NCI-H146 (cell line): ENCODE results near the gene TMEM35A.
"Not testable (repeated sequence)": the region's sequence is repeated elsewhere in the genome, so short reads cannot be mapped to it uniquely, and the experiment has no call there.

Experiments
- DNase-seq: peaks from one replicate; lab custom pipeline; 2025; lab: John Stamatoyannopoulos, UW

Gene TMEM35A, protein sequence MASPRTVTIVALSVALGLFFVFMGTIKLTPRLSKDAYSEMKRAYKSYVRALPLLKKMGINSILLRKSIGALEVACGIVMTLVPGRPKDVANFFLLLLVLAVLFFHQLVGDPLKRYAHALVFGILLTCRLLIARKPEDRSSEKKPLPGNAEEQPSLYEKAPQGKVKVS

DNA sequence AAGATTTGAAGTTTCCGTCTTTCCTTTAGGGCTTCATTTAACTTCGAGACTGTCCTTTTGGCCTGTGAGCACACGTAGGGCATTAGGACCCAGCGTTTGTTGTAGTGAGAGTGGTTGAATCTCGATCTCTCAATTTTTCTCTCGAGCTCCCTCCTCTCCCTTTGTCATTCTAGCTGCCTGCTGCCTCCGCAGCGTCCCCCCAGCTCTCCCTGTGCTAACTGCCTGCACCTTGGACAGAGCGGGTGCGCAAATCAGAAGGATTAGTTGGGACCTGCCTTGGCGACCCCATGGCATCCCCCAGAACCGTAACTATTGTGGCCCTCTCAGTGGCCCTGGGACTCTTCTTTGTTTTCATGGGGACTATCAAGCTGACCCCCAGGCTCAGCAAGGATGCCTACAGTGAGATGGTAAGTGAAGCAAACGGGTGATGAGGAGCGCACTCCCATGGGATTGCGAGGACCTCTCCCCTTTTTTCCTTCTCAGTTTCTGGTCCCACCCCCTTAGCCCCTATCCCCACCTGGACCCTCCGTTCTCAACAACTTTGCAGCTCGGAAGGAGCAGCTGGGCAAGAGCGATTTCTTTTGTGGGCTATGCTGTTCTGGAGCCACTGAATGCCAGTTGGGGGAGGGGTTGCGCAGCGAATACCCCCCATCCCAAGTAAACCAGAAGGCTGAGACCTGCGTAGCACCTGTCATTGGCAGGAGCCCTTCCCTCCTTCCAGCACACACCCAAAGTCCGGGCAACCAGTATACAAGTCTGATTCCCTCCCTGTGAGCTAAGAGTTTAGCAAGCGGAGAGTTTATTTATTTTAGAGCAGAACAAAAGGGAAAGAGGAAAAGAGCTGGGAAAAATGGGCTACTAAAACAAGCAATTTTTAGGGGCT is at the start of gene TMEM35A:
Gene TMEM35A, plus strand, starts transcription at position 164 of the 883 bp plus-strand sequence. Its CDS starts 124 bp downstream, at position 288.
- peak; percentile 59 for DNase-seq

DNA sequence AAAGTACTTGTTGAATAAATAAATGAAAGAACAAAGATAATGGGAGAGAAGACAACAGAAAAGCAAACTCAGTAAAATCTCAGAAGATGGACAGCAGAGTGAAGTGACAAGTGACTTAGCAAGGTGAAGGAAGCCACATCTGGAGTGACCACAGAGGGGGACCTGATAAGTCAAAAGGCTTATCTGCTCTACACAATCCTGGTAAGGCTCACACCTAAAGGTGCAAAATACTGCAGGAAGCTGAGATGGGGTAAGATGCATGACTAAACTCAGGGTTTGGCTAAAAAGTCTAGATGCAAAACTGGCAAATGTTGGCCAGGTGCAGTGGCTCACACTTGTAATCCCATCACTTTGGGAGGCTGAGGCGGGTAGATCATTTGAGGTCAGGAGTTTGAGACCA is 49.0 kb upstream of the TMEM35A start:
- DNase-seq = no peak

DNA sequence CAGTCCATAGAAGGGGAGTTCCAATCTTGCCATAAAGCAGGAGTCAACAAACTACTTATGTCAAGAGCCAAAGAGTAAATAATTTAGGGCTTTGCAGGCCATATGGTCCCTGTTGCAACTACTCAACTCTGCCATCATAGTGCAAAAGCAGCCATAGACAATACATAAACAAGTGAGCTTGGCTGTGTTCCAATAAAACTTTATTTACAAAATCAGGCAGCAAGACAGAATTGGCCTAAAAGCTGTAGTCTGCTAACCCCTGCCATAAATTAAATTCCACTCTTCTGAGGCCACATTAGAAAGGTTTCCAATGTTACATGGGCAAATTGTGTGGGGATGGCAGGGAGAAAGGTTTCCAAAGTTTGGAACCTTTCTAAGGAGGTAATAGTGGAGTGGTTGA is 41.4 kb upstream of the TMEM35A start:
- DNase-seq = no peak

GRCh38 chrX:101040197-101040596 is 38.5 kb upstream of the TMEM35A start:
- DNase-seq = no peak

- DNase-seq = no peak
Measured at GRCh38 chrX:101051153-101051548, 27.5 kb upstream of the TMEM35A start.

- peak; percentile 76 for DNase-seq
Measured at GRCh38 chrX:101051549-101052302, 27.0 kb upstream of the TMEM35A start, which contains the start of gene TRMT2B. TRMT2B (minus strand) TSS chrX:101052111; CDS start chrX:101042289, 9,822 bp downstream.

- not testable (repeated sequence) for DNase-seq
Measured at GRCh38 chrX:101056551-101056950, 22.1 kb upstream of the TMEM35A start.

DNA sequence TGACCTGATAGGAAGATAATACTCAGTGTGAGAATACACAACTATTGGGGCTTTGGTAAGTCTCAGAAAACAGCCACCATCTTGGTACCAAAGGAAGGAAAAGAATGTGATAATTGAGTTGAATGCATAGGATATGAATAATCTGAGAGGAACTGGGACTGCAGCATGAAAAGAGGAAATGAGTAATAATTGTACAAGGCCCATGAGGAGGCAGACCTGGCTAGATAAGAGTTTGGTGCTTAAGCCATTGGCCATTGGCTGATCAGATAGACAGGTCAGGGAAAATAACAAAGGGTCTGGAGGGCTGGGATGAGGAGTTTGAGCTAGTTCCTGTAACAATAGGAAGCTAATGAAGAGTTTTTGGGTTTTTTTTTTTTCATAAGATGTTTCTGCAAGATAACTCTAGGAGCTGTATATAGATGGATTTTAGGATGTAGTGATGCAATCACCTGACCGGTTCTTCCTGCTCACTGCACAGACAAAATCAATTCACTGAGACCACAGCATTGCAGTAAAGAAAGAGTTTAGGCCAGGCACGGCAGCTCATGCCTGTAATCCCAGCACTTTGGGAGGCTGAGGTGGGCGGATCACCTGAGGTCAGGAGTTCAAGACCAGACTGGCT is 21.5 kb upstream of the TMEM35A start:
- no peak for DNase-seq

- DNase-seq = no peak
Measured at GRCh38 chrX:101062176-101062575, 16.5 kb upstream of the TMEM35A start.

DNA sequence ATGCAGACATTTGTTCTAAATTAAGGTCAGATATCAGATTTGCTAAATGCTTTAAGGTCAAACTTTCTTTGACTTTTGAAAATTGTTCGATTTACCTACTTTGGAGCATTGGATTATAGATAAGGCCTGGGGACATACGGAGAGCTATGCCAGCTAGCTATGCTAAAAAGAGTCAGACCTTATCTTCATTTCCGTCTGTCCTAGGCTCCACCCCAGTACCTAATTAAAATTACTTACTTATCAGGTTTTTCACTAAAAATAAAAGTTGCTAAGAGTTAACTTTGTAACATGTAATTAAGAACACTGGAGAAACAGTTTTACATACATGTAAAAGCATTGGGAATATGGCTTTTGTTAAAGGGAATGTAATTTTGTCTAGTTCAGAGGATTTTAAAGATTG is 7.1 kb upstream of the TMEM35A start:
- DNase-seq = no peak

DNA sequence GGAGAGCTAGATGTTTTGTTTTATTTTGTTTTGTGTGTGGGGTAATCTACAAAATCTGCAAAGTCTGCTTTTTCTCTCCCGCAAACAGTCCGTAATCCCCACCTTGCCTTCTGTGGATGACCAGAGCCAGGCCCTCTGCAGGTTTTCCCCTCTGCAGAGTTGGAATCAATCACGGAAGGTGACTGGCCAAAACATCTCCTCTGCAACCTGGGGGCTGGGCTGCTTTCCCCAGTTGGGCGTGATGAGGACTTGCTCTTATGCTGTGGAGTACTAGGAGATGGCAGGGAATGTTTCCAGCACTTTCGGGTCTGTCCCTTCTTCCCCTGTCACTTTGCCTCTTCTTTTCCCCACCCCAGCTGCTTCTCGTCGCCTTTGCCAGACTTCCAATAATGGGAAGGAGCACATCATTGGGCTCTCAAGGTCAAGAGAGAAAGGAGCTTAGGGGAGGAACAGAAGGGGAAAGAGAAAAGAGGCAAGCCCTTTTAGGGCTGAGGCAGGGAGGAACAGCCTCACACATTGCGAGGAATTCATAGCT is 1.1 kb downstream of the TMEM35A start:
- peak; percentile 7 for DNase-seq

DNA sequence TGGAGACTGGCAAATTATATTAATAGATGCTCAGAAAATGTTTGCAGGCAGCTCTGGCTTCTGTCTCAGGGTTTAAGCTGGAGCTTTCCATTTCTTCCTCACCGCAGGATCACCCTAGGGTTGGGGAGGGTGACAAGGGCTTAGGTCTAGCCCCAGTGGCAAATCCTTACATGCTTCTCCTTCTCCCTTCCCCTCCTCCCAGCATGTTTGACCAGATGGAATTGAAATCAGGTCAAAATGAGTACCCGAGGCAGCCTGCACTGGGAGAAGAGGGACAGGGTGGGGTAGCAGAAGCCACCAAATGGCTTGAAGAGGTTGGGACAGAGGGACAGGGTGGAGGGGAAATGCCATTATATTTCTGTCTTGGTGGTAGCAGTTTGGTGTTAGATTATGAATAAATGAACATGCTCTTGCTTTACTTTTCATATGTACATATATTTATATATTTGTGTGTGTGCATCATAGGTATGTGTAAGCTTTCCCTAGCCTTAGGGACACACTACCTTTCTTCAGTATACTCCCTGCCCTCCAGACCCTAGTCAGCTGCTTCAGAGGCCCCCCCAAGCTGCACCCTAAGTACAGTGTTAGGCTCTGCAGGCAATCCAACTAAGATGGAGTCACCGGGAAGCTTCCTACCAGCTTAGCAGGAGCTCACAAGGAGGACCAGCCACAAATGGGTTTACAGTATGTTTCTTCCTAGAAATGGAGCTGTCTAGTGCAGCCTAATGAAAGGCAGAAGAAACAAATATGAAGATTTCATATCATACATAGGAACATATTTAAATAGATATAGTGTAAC is 1.8 kb downstream of the TMEM35A start:
- no peak for DNase-seq

DNA sequence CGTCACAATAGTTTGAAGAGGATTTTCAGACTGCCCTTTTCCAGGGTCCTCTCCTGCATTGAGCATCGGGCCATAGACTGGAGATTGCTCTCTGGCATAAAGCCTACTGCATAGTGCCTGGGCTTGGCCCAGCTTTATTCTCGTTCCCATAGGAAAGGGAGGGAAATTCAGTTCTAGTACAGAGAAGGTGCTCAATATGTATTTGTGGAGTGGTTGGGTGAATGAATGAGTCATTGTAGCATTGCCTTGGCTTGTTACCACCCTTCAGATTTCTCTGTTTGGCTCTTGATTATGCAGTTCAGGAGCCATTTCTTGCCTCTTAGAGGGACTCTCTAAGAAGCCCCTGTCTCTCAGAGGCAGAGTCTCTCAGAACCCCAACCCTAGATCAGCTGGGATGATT is 2.6 kb downstream of the TMEM35A start:
- no peak for DNase-seq

DNA sequence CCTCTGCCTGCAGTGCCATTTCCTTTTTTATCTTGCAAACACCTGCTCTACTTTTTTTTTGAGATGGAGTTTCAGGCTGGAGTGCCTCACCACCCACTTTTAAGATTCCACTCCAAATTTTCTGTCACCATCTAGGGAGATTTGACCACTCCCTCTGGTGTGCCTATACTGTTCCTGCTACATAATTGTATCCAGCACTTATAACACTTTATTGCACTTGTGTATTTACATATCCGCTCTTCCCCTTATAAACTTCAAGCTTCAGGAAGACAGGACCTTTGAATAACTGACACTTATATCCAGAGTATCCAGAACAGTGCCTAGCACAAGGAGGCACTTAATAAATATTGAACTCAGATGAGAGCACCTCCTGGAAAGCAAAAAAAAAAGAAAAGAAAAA is 13.1 kb downstream of the TMEM35A start:
- DNase-seq = no peak

DNA sequence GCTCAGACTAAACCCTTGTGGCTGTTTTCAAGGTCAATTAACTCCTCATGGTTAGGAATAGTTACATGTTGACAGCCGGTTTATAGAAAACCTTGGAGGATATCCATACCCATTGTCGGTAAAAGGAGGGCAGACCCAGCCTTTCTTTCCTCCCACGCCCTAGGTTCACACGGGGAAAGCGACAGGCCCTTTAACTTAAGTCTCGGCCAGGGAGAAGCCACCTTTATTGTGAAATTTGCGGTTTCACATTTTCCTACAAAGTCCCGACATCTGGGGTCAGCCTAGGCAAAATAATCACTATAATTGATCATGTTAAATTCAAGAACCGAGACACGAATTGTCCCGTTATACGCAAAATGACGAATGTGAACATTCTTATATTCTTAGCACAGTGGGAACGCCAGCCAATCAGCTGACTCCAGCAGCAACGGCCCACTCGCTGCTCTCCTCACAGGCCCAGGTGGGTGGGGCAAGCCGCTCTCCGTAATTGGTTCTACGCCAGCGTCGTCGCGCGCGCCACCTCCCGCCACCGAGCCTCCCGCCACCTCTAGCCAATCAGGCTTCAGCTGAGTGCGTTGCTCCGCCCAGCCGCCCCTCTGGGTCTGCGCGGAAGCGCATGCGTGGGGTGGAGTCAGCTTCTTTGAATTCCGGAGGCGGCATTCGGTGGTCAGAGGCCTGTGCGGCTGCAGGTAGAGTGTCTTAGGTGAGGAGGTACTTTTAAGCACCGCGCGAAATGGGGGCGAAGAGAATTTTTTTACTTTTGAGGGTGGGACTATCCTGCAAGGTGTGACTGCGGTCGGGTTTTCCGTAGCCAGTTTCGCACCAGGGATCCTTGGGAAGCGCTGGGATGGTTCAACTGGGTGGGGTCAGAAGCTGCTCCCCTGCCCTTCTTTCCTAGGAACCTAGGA is 19.1 kb downstream of the TMEM35A start, which contains the start of gene CENPI:
Gene CENPI, plus strand, starts transcription at position 659 of the 908 bp plus-strand sequence. CDS start 2,867 bp downstream, outside the sequence.
- DNase-seq = peak; percentile 94

- no peak for DNase-seq
Measured at GRCh38 chrX:101108284-101108683, 29.6 kb downstream of the TMEM35A start.

DNA sequence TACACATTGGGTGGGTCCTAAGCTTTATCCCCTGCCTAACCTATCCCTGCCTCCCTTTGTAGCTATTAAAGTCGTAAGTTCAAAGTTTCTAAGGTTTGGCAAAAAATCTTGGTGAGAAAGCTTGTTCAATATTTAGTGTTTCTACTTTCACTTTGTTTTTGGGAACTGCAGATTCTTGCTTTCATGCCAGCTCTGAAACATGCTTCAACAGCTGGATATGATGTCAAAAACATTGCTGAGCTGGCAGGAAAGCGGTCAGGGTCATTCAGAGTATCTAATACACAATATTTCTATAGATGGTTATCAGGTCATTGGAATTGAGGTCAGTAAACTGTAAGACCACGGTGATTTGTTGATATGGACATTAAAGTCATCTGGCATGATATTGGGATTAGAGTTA is 39.0 kb downstream of the TMEM35A start:
- no peak for DNase-seq

- DNase-seq = no peak
Measured at GRCh38 chrX:101136235-101136634, 57.6 kb downstream of the TMEM35A start.
